IMR-90 (cell line): Measurements from ENCODE around the gene SGMS1. TPM values are rescaled to one million over a fixed set of nuclear protein-coding genes. Genes with fewer than 3 reads are reported as not detected.

Experiments
- ATAC-seq: fragments of 200-7000 bp; cut with Tn5 transposase; 2 replicates; pipeline ENCODE4 v1.9.1; 2020; ENCODE audit warnings: low read depth, mild to moderate bottlenecking, moderate library complexity
- BruUV-seq: library from RNA; stranded (reverse); fragments of 400-500 nt; replicated peaks from 2 replicates; lab custom pipeline; 2021; lab: Mats Ljungman, UMichigan
- CTCF ChIA-PET: fragments of 300-600 bp; formaldehyde crosslinking; extraction: SDS; loops from one replicate; lab custom pipeline; 2021; ENCODE audit warnings: antibody characterized with exemption; lab: Yijun Ruan, JAX
- POLR2A ChIA-PET: fragments of 300-600 bp; sonication (Branson Sonifier 250); formaldehyde crosslinking; loops from one replicate; lab custom pipeline; 2022; ENCODE audit warnings: antibody characterized with exemption; ENCODE audit not compliant: unreplicated experiment; lab: Charles Lee
- DNase-seq: peaks from one replicate; pipeline ENCODE4 v3.0.0; 2013
- H2AFZ ChIP-seq: replicated peaks from 2 replicates; pipeline ENCODE3; 2013; ENCODE audit warnings: low read length, mild to moderate bottlenecking; ENCODE audit not compliant: poor library complexity
- H2AK5ac ChIP-seq: 2 replicates; pipeline ENCODE4 v1.6.1; 2013; ENCODE audit warnings: low read depth, low read length, inconsistent platforms
- H2AK9ac ChIP-seq: replicated peaks from 2 replicates; pipeline ENCODE3; 2013; ENCODE audit warnings: mild to moderate bottlenecking, low read depth, low read length, moderate library complexity; ENCODE audit not compliant: poor library complexity
- H2BK120ac ChIP-seq: 2 replicates; pipeline ENCODE4 v1.6.1; 2013; ENCODE audit warnings: low read depth, low read length, inconsistent platforms
- H2BK15ac ChIP-seq: 3 replicates; pipeline ENCODE4 v1.6.1; 2013; ENCODE audit warnings: low read depth, low read length, inconsistent platforms
- H2BK20ac ChIP-seq: 2 replicates; pipeline ENCODE4 v1.6.1; 2013; ENCODE audit warnings: low read depth, mild to moderate bottlenecking, inconsistent platforms, low read length, moderate library complexity
- H2BK5ac ChIP-seq: 2 replicates; pipeline ENCODE4 v1.6.1; 2013; ENCODE audit warnings: mild to moderate bottlenecking, low read depth, low read length, inconsistent platforms; ENCODE audit not compliant: poor library complexity, severe bottlenecking
- H3K14ac ChIP-seq: replicated peaks from 2 replicates; pipeline ENCODE4 v1.6.1; 2013; ENCODE audit warnings: low read depth, low read length, inconsistent platforms
- H3K18ac ChIP-seq: 2 replicates; pipeline ENCODE4 v1.6.1; 2013; ENCODE audit warnings: low read depth, low read length, control low read depth
- H3K23ac ChIP-seq: 2 replicates; pipeline ENCODE4 v1.6.1; 2013; ENCODE audit warnings: low read depth, low read length, inconsistent platforms
- H3K27ac ChIP-seq: 2 replicates; pipeline ENCODE4 v1.5.1; 2013; ENCODE audit warnings: mild to moderate bottlenecking, control low read depth, low read length; ENCODE audit not compliant: insufficient read depth
- H3K27me3 ChIP-seq: 2 replicates; pipeline ENCODE4 v1.6.1; 2013; ENCODE audit warnings: low read length; ENCODE audit not compliant: control insufficient read depth, insufficient read depth
- H3K36me3 ChIP-seq: 2 replicates; pipeline ENCODE4 v1.6.1; 2013; ENCODE audit warnings: low read length, mixed read lengths; ENCODE audit not compliant: control insufficient read depth, insufficient read depth
- H3K4ac ChIP-seq: 2 replicates; pipeline ENCODE4 v1.6.1; 2013; ENCODE audit warnings: low read depth, low read length, inconsistent platforms
- H3K4me1 ChIP-seq: 2 replicates; pipeline ENCODE4 v1.6.1; 2013; ENCODE audit warnings: low read length, mixed read lengths; ENCODE audit not compliant: control insufficient read depth, insufficient read depth
- H3K4me2 ChIP-seq: 2 replicates; pipeline ENCODE4 v1.6.1; 2013; ENCODE audit warnings: low read depth, mild to moderate bottlenecking, control low read depth, low read length, moderate library complexity
- H3K4me3 ChIP-seq: 2 replicates; pipeline ENCODE4 v1.5.1; 2013; ENCODE audit warnings: low read depth, mild to moderate bottlenecking, control low read depth, low read length, moderate library complexity; ENCODE audit not compliant: insufficient read depth
- H3K56ac ChIP-seq: 2 replicates; pipeline ENCODE4 v1.6.1; 2013; ENCODE audit warnings: low read length, inconsistent platforms; ENCODE audit not compliant: insufficient read depth; ENCODE audit errors: extremely low read depth
- H3K79me1 ChIP-seq, 2 experiments: 2 replicates each; pipeline ENCODE4 v1.6.1; 2013; ENCODE audit warnings: low read length in 2 of 2, inconsistent platforms in 1 of 2, low read depth in 1 of 2
- H3K9ac ChIP-seq: 2 replicates; pipeline ENCODE4 v1.6.1; 2013; ENCODE audit warnings: low read depth, low read length, control low read depth
- H3K9me1 ChIP-seq: 2 replicates; pipeline ENCODE4 v1.6.1; 2013; ENCODE audit warnings: low read length, inconsistent platforms; ENCODE audit not compliant: insufficient read depth
- H3K9me3 ChIP-seq: 2 replicates; pipeline ENCODE4 v1.6.1; 2013; ENCODE audit warnings: low read length; ENCODE audit not compliant: control insufficient read depth, insufficient read depth
- H4K20me1 ChIP-seq: 2 replicates; pipeline ENCODE4 v1.6.1; 2013; ENCODE audit warnings: low read length, inconsistent platforms; ENCODE audit not compliant: insufficient read depth
- H4K5ac ChIP-seq: 2 replicates; pipeline ENCODE4 v1.6.1; 2013; ENCODE audit warnings: mild to moderate bottlenecking, low read depth, low read length, control low read depth
- H4K8ac ChIP-seq, 2 experiments: 2 replicates each; pipeline ENCODE4 v1.6.1; 2013; ENCODE audit warnings: low read depth in 2 of 2, low read length in 2 of 2, control low read depth in 1 of 2, inconsistent platforms in 1 of 2
- H4K91ac ChIP-seq: 2 replicates; pipeline ENCODE4 v1.6.1; 2013; ENCODE audit warnings: low read depth, low read length, inconsistent platforms; ENCODE audit not compliant: insufficient read depth
- BHLHE40 ChIP-seq: fragments of 150-350 bp; IDR thresholded peaks from 2 replicates; pipeline ENCODE4 v1.6.1; 2016; ENCODE audit warnings: mild to moderate bottlenecking, low read depth, low read length
- CEBPB ChIP-seq: IDR thresholded peaks from 2 replicates; pipeline ENCODE4 v1.6.1; 2012; ENCODE audit warnings: low read depth, low read length, improper control_type of control experiment
- CHD1 ChIP-seq: IDR thresholded peaks from 2 replicates; pipeline ENCODE4 v1.6.1; 2012; ENCODE audit warnings: low read depth, low read length, improper control_type of control experiment
- CTCF ChIP-seq: conservative IDR thresholded peaks from 2 replicates; pipeline ENCODE4 v1.5.1; 2012; ENCODE audit warnings: mild to moderate bottlenecking, low read depth, low read length, improper control_type of control experiment
- FOS ChIP-seq: fragments of 150-350 bp; IDR thresholded peaks from 2 replicates; pipeline ENCODE4 v1.6.1; 2016; ENCODE audit warnings: low read depth, low read length
- MAFK ChIP-seq: IDR thresholded peaks from 2 replicates; pipeline ENCODE4 v1.6.1; 2012; ENCODE audit warnings: low read depth, low read length, improper control_type of control experiment
- MAZ ChIP-seq: IDR thresholded peaks from 2 replicates; pipeline ENCODE4 v1.6.1; 2012; ENCODE audit warnings: low read depth, mild to moderate bottlenecking, low read length, improper control_type of control experiment, moderate library complexity, borderline replicate concordance
- MXI1 ChIP-seq: IDR thresholded peaks from 2 replicates; pipeline ENCODE4 v1.6.1; 2012; ENCODE audit warnings: low read depth, mild to moderate bottlenecking, low read length, moderate library complexity, borderline replicate concordance
- NFE2L2 ChIP-seq: fragments of 150-350 bp; IDR thresholded peaks from 2 replicates; pipeline ENCODE4 v1.6.1; 2016; ENCODE audit warnings: low read depth, mild to moderate bottlenecking, low read length
- POLR2A ChIP-seq: IDR thresholded peaks from 2 replicates; pipeline ENCODE4 v1.6.1; 2012; ENCODE audit warnings: mild to moderate bottlenecking, low read depth, low read length
- RAD21 ChIP-seq: IDR thresholded peaks from 2 replicates; pipeline ENCODE4 v1.6.1; 2012; ENCODE audit warnings: low read length, improper control_type of control experiment
- RCOR1 ChIP-seq: IDR thresholded peaks from 2 replicates; pipeline ENCODE4 v1.6.1; 2012; ENCODE audit warnings: mild to moderate bottlenecking, low read length, improper control_type of control experiment; ENCODE audit not compliant: insufficient replicate concordance
- RFX5 ChIP-seq: IDR thresholded peaks from 2 replicates; pipeline ENCODE4 v1.8.0; 2012; ENCODE audit warnings: low read depth, mild to moderate bottlenecking, low read length, moderate library complexity
- SMC3 ChIP-seq: fragments of 150-350 bp; IDR thresholded peaks from 2 replicates; pipeline ENCODE4 v1.6.1; 2016; ENCODE audit warnings: low read depth, mild to moderate bottlenecking, antibody characterized with exemption, low read length, moderate library complexity
- USF2 ChIP-seq: fragments of 150-350 bp; IDR thresholded peaks from 2 replicates; pipeline ENCODE4 v1.6.1; 2017; ENCODE audit warnings: mild to moderate bottlenecking, antibody characterized with exemption, low read length, low read depth
- WGBS, 2 experiments: methylation state at CpG; one replicate each; pipeline versions ENCODE4 v1.1.5 to v1.1.7; 2013; ENCODE audit warnings: missing lambda C conversion rate in 2 of 2; ENCODE audit not compliant: insufficient read length in 1 of 2; ENCODE audit errors: extremely low coverage in 2 of 2; 5-methylcytosine and 5-hydroxymethylcytosine counted together
- dilution Hi-C: fragments of 300-500 bp; cut with HindIII; formaldehyde crosslinking; loops from one replicate; pipeline ENCODE4 v1.14.3; 2018; ENCODE audit warnings: low sequenced_read_pairs; ENCODE audit not compliant: unreplicated experiment
- in situ Hi-C: fragments of 300-500 bp; cut with MboI; formaldehyde crosslinking; loops from 3 replicates; pipeline ENCODE4 v1.14.3; 2019; ENCODE audit warnings: low sequenced_read_pairs, inconsistent platforms, mixed read lengths
- intact Hi-C: fragments of 100-400 bp; cut with micrococcal nuclease; formaldehyde crosslinking; loops from 2 replicates; pipeline ENCODE4 v1.10.0; 2022
- polyA plus RNA-seq, 3 experiments: library from polyadenylated mRNA; depleted of rRNA; stranded (reverse); fragments of >200 nt; gene quantifications; 2 replicates each; pipeline ENCODE4 v1.2.3, GENCODE V29; 2012; ENCODE audit warnings: low replicate concordance in 1 of 3
- total RNA-seq: library from RNA; depleted of rRNA; stranded (reverse); fragments of >200 nt; gene quantifications from 2 replicates; pipeline ENCODE4 v1.2.3, GENCODE V29; 2012
- TF ChIP-seq, protein P1 (sequence below): fragments of 150-350 bp; IDR thresholded peaks from 2 replicates; pipeline ENCODE4 v1.6.1; 2016; ENCODE audit warnings: low read depth, mild to moderate bottlenecking, low read length, moderate library complexity, borderline replicate concordance

The SGMS1 gene
- total and polyA plus RNA-seq, 2 of the 4 experiments (the other 2 are of a cell fraction), result 9.8 to 30.8 TPM

- dilution Hi-C loops, result no loop called here
- no TSS peak for BruUV-seq
- POLR2A ChIA-PET, result no interaction called here
Measured at GRCh38 chr10:50520115-50520514, 103.6 kb downstream of the SGMS1 start.

More at GRCh38 chr10:50520115-50520514, 103.6 kb downstream of the SGMS1 start:
- H3K27me3 ChIP-seq, result no peaks in the 10 kb centered on the region
- H2AK9ac ChIP-seq, result no peak overlapping the region
- intact Hi-C loops, result no loop called here
- peaks cover 3% of the 10 kb centered on the region; the same call in 1 of the 2 replicates for H3K9me1 ChIP-seq
- no peaks in the 10 kb centered on the region for H3K9me3 ChIP-seq
- H3K4me3 ChIP-seq, result no peak overlapping the region
- H3K9ac ChIP-seq, result no peak overlapping the region
- H3K4me1 ChIP-seq, result peaks cover 2% of the 10 kb centered on the region; the same call in 1 of the 2 replicates
- H3K36me3 ChIP-seq, result peaks cover 3% of the 10 kb centered on the region
- no peak for ATAC-seq
- H2BK20ac ChIP-seq, result no peak overlapping the region
- no peak overlapping the region for H4K91ac ChIP-seq
- H2BK15ac ChIP-seq, result no peak overlapping the region
- no peak overlapping the region for H3K4me2 ChIP-seq
- no peak overlapping the region for H2AFZ ChIP-seq
- no peak overlapping the region for H3K56ac ChIP-seq
- H2BK120ac ChIP-seq, result no peak overlapping the region
- DNase-seq, result no peak
- H2BK5ac ChIP-seq, result no peak overlapping the region
- no peak overlapping the region for H3K14ac ChIP-seq
- H3K18ac ChIP-seq, result no peak overlapping the region
- no peaks in the 10 kb centered on the region for H4K20me1 ChIP-seq
- no peak overlapping the region for H3K23ac ChIP-seq
- in situ Hi-C loops, result no loop called here
- H3K79me1 ChIP-seq, result peaks cover 2 to 5% of the 10 kb centered on the region in 2 experiments; a peak in 2 of 4 replicates
- H4K8ac ChIP-seq, result no peak overlapping the region
- TF ChIP-seq POLR2A (no peak), MXI1 (no peak), USF2 (no peak), CTCF (no peak), FOS (no peak), CHD1 (no peak), MAFK (no peak), BHLHE40 (no peak), RFX5 (no peak), MAZ (no peak), NFE2L2 (no peak), CEBPB (no peak), RAD21 (no peak), RCOR1 (no peak), SMC3 (no peak)
- TF ChIP-seq, protein P1, sequence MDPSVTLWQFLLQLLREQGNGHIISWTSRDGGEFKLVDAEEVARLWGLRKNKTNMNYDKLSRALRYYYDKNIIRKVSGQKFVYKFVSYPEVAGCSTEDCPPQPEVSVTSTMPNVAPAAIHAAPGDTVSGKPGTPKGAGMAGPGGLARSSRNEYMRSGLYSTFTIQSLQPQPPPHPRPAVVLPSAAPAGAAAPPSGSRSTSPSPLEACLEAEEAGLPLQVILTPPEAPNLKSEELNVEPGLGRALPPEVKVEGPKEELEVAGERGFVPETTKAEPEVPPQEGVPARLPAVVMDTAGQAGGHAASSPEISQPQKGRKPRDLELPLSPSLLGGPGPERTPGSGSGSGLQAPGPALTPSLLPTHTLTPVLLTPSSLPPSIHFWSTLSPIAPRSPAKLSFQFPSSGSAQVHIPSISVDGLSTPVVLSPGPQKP, result no peak
- no peak overlapping the region for H3K4ac ChIP-seq
- H4K5ac ChIP-seq, result no peak overlapping the region
- H2AK5ac ChIP-seq, result no peak overlapping the region
- no peak overlapping the region for H3K27ac ChIP-seq
- CTCF ChIA-PET, result no interaction called here
- no CpG with 5 or more reads among the region's 3 CpGs for WGBS, 2 experiments
